SK-N-SH treated with all-trans-retinoic acid at 6 μM for 48 hours (cell line): ENCODE measurements around the gene NEXMIF.

Experiments
- ATAC-seq: fragments of 200-7000 bp; cut with Tn5 transposase; 3 replicates; pipeline ENCODE4 v1.9.1; 2020; ENCODE audit warnings: mild to moderate bottlenecking, moderate library complexity
- ARNTL ChIP-seq: fragments of 450-650 bp; formaldehyde crosslinking; IDR thresholded peaks from 2 replicates; pipeline ENCODE4 v1.5.0; 2020; ENCODE audit warnings: low read depth, mild to moderate bottlenecking, moderate library complexity, borderline replicate concordance
- BACH2 ChIP-seq: fragments of 250-450 bp; sonication (Bioruptor Pico); IDR thresholded peaks from 2 replicates; pipeline ENCODE4 v1.9.0; 2021; ENCODE audit warnings: mild to moderate bottlenecking, borderline replicate concordance
- CSDC2 ChIP-seq: fragments of 250-450 bp; sonication (Bioruptor Pico); IDR thresholded peaks from 2 replicates; pipeline ENCODE4 v1.5.0; 2020; ENCODE audit warnings: mild to moderate bottlenecking, moderate library complexity
- ESRRG ChIP-seq: fragments of 250-450 bp; sonication (Bioruptor Pico); IDR thresholded peaks from 2 replicates; pipeline ENCODE4 v1.6.1; 2021; ENCODE audit warnings: mild to moderate bottlenecking
- GLIS3 ChIP-seq: fragments of 250-450 bp; sonication (Bioruptor Pico); IDR thresholded peaks from 2 replicates; pipeline ENCODE4 v1.5.0; 2020; ENCODE audit warnings: mild to moderate bottlenecking, moderate library complexity
- ISL1 ChIP-seq: fragments of 250-450 bp; sonication (Bioruptor Pico); IDR thresholded peaks from 2 replicates; pipeline ENCODE4 v2.1.2; 2022; ENCODE audit warnings: mild to moderate bottlenecking, moderate library complexity
- OSR1 ChIP-seq: fragments of 250-450 bp; sonication (Bioruptor Pico); IDR thresholded peaks from 2 replicates; pipeline ENCODE4 v1.8.0; 2022; ENCODE audit warnings: moderate library complexity, mild to moderate bottlenecking, inconsistent platforms
- PPARA ChIP-seq: fragments of 250-450 bp; sonication (Bioruptor Pico); IDR thresholded peaks from 2 replicates; pipeline ENCODE4 v1.5.0; 2020; ENCODE audit warnings: mild to moderate bottlenecking, borderline replicate concordance
- RARB ChIP-seq: fragments of 250-450 bp; sonication (Bioruptor Pico); IDR thresholded peaks from 2 replicates; pipeline ENCODE4 v1.8.0; 2021; ENCODE audit warnings: mild to moderate bottlenecking, moderate library complexity
- SNAI2 ChIP-seq: fragments of 250-450 bp; sonication (Bioruptor Pico); IDR thresholded peaks from 2 replicates; pipeline ENCODE4 v1.5.0; 2020; ENCODE audit warnings: mild to moderate bottlenecking, moderate library complexity
- TCF4 ChIP-seq: fragments of 250-450 bp; sonication (Bioruptor Pico); IDR thresholded peaks from 2 replicates; pipeline ENCODE4 v1.8.0; 2021; ENCODE audit warnings: mild to moderate bottlenecking, moderate library complexity, borderline replicate concordance
- TOX ChIP-seq: fragments of 250-450 bp; sonication (Bioruptor Pico); IDR thresholded peaks from 2 replicates; pipeline ENCODE4 v1.8.0; 2021; ENCODE audit warnings: mild to moderate bottlenecking, moderate library complexity, borderline replicate concordance
- ZC3H10 ChIP-seq: fragments of 250-450 bp; sonication (Bioruptor Pico); IDR thresholded peaks from 2 replicates; pipeline ENCODE4 v1.5.1; 2021; ENCODE audit warnings: mild to moderate bottlenecking, moderate library complexity
- ZFP3 ChIP-seq: fragments of 250-450 bp; sonication (Bioruptor Pico); IDR thresholded peaks from 2 replicates; pipeline ENCODE4 v1.5.0; 2020; ENCODE audit warnings: mild to moderate bottlenecking, moderate library complexity
- ZFP30 ChIP-seq: fragments of 450-650 bp; formaldehyde crosslinking; IDR thresholded peaks from 2 replicates; pipeline ENCODE4 v1.5.0; 2022; ENCODE audit warnings: mild to moderate bottlenecking, moderate library complexity
- ZNF565 ChIP-seq: fragments of 450-650 bp; formaldehyde crosslinking; conservative IDR thresholded peaks from 2 replicates; pipeline ENCODE4 v1.5.0; 2020; ENCODE audit warnings: low read depth, mild to moderate bottlenecking, moderate library complexity
- ZNF70 ChIP-seq: fragments of 450-650 bp; formaldehyde crosslinking; IDR thresholded peaks from 2 replicates; pipeline ENCODE4 v1.5.0; 2020; ENCODE audit warnings: mild to moderate bottlenecking, moderate library complexity
- ZNF8 ChIP-seq: fragments of 450-650 bp; formaldehyde crosslinking; IDR thresholded peaks from 2 replicates; pipeline ENCODE4 v1.5.0; 2020; ENCODE audit warnings: mild to moderate bottlenecking, moderate library complexity
- TF ChIP-seq, protein P1 (sequence below): fragments of 250-450 bp; sonication (Bioruptor Pico); IDR thresholded peaks from 2 replicates; pipeline ENCODE4 v1.8.0; 2020; ENCODE audit warnings: mild to moderate bottlenecking, moderate library complexity, borderline replicate concordance
- TF ChIP-seq, protein P2 (sequence below): fragments of 250-450 bp; sonication (Bioruptor Pico); IDR thresholded peaks from 2 replicates; pipeline ENCODE4 v1.5.0; 2020; ENCODE audit warnings: mild to moderate bottlenecking, moderate library complexity
- TF ChIP-seq, protein P3 (sequence below): fragments of 250-450 bp; sonication (Bioruptor Pico); IDR thresholded peaks from 2 replicates; pipeline ENCODE4 v1.5.1; 2020; ENCODE audit warnings: low read depth, mild to moderate bottlenecking, moderate library complexity
- TF ChIP-seq, protein P4 (sequence below): fragments of 250-450 bp; sonication (Bioruptor Pico); IDR thresholded peaks from 2 replicates; pipeline ENCODE4 v1.5.1; 2021; ENCODE audit warnings: mild to moderate bottlenecking, moderate library complexity

Gene NEXMIF

DNA sequence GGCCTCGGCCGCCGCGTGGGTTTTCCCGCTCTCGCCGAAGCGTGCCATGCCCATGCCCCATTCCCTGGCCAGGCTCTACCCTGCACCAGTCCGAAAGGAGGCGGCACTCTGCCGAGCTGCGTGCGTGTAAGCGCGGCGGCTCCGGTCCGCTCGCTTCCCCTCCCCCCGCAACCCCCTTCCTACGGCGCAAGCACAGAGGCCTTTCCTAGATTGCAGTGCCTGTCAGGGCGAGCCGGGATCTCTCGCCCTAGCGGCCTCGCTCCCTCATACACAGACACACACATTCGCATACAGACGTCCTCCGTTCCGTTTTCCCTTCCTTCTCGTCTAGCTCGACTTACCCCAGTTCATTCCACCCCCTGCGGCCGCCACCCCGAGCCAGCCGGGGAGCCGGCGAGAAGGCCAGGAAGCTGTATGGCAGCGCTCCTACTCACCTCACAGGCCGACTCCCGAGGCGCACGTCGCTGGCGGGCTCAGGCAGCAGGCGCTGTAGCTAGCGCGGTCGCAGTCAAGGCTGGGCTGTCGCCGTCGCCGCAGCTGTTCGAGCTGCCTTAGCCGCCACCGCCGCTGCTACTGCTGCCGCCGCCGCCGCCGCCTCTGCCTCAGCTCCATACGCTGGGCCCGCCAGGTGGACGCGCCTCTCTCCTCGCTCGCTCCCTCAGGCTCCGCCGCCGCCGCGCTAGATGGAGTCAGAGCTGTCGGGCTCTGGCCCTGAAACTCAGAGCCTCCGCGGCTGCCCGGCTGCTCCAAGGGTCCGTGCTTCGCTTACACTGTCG, 615 bp downstream of the NEXMIF start:
- TF ChIP-seq GLIS3 (CRISPR knock-in tag) (no peak), SNAI2 (CRISPR knock-in tag) (no peak), CSDC2 (CRISPR knock-in tag) (no peak), TOX (CRISPR knock-in tag) (no peak), OSR1 (CRISPR knock-in tag) (no peak), ZC3H10 (CRISPR knock-in tag) (no peak), BACH2 (CRISPR knock-in tag) (no peak), PPARA (CRISPR knock-in tag) (no peak), ZFP3 (CRISPR knock-in tag) (no peak), ZNF8 (no peak), ZFP30 (CRISPR knock-in tag) (no peak), ISL1 (CRISPR knock-in tag) (no peak), TCF4 (CRISPR knock-in tag) (no peak), RARB (CRISPR knock-in tag) (no peak), ARNTL (CRISPR knock-in tag) (no peak), ESRRG (CRISPR knock-in tag) (no peak)
- TF ChIP-seq, protein P1, sequence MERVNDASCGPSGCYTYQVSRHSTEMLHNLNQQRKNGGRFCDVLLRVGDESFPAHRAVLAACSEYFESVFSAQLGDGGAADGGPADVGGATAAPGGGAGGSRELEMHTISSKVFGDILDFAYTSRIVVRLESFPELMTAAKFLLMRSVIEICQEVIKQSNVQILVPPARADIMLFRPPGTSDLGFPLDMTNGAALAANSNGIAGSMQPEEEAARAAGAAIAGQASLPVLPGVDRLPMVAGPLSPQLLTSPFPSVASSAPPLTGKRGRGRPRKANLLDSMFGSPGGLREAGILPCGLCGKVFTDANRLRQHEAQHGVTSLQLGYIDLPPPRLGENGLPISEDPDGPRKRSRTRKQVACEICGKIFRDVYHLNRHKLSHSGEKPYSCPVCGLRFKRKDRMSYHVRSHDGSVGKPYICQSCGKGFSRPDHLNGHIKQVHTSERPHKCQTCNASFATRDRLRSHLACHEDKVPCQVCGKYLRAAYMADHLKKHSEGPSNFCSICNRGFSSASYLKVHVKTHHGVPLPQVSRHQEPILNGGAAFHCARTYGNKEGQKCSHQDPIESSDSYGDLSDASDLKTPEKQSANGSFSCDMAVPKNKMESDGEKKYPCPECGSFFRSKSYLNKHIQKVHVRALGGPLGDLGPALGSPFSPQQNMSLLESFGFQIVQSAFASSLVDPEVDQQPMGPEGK (CRISPR knock-in tag): no peak
- TF ChIP-seq, protein P2, sequence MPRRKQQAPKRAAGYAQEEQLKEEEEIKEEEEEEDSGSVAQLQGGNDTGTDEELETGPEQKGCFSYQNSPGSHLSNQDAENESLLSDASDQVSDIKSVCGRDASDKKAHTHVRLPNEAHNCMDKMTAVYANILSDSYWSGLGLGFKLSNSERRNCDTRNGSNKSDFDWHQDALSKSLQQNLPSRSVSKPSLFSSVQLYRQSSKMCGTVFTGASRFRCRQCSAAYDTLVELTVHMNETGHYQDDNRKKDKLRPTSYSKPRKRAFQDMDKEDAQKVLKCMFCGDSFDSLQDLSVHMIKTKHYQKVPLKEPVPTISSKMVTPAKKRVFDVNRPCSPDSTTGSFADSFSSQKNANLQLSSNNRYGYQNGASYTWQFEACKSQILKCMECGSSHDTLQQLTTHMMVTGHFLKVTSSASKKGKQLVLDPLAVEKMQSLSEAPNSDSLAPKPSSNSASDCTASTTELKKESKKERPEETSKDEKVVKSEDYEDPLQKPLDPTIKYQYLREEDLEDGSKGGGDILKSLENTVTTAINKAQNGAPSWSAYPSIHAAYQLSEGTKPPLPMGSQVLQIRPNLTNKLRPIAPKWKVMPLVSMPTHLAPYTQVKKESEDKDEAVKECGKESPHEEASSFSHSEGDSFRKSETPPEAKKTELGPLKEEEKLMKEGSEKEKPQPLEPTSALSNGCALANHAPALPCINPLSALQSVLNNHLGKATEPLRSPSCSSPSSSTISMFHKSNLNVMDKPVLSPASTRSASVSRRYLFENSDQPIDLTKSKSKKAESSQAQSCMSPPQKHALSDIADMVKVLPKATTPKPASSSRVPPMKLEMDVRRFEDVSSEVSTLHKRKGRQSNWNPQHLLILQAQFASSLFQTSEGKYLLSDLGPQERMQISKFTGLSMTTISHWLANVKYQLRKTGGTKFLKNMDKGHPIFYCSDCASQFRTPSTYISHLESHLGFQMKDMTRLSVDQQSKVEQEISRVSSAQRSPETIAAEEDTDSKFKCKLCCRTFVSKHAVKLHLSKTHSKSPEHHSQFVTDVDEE (CRISPR knock-in tag): no peak
- TF ChIP-seq, protein P3, sequence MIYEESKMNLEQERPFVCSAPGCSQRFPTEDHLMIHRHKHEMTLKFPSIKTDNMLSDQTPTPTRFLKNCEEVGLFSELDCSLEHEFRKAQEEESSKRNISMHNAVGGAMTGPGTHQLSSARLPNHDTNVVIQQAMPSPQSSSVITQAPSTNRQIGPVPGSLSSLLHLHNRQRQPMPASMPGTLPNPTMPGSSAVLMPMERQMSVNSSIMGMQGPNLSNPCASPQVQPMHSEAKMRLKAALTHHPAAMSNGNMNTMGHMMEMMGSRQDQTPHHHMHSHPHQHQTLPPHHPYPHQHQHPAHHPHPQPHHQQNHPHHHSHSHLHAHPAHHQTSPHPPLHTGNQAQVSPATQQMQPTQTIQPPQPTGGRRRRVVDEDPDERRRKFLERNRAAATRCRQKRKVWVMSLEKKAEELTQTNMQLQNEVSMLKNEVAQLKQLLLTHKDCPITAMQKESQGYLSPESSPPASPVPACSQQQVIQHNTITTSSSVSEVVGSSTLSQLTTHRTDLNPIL: no peak
- peak; percentile 78 for ATAC-seq

DNA sequence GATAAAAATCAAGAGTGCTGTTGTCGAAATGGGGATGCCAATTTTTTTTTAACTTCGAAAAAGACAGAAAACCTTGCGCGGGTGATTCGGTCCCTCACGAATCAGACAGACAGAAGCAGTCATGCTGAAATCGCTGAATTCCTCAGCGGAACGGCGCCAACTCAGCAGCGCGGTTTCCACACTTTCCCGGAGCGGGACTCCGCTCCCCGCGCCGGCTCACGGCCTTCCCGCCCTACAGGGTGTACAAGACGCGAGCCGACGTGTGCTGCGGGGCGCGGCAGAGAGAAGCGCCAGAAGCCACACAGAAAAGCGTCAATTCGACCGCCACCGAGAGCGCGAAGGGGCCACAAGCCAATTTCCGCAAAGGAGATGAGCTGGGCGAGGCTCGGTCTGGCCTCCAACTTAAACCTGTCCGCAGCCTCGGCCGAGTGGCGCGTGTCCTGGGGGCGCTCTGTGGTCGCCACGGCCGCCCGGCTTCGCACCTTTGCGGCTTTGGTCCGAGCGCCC, 1.3 kb downstream of the NEXMIF start:
- no peak for ATAC-seq
- no peak for TF ChIP-seq ZNF70
- TF ChIP-seq ZNF565: no peak
- TF ChIP-seq, protein P1 (CRISPR knock-in tag): no peak
- TF ChIP-seq ISL1 (CRISPR knock-in tag): no peak
- no peak for TF ChIP-seq ESRRG (CRISPR knock-in tag)
- no peak for TF ChIP-seq SNAI2 (CRISPR knock-in tag)
- no peak for TF ChIP-seq PPARA (CRISPR knock-in tag)
- TF ChIP-seq, protein P4, sequence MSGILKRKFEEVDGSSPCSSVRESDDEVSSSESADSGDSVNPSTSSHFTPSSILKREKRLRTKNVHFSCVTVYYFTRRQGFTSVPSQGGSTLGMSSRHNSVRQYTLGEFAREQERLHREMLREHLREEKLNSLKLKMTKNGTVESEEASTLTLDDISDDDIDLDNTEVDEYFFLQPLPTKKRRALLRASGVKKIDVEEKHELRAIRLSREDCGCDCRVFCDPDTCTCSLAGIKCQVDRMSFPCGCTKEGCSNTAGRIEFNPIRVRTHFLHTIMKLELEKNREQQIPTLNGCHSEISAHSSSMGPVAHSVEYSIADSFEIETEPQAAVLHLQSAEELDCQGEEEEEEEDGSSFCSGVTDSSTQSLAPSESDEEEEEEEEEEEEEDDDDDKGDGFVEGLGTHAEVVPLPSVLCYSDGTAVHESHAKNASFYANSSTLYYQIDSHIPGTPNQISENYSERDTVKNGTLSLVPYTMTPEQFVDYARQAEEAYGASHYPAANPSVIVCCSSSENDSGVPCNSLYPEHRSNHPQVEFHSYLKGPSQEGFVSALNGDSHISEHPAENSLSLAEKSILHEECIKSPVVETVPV (CRISPR knock-in tag): no peak
- no peak for TF ChIP-seq ARNTL (CRISPR knock-in tag)
- TF ChIP-seq, protein P3: no peak
- TF ChIP-seq TOX (CRISPR knock-in tag): no peak
- no peak for TF ChIP-seq TCF4 (CRISPR knock-in tag)
- no peak for TF ChIP-seq CSDC2 (CRISPR knock-in tag)
